Esophagus muscularis mucosa (tissue), 3 donors: Measurements from ENCODE around the gene ZBTB16.

Source experiments
- CTCF ChIP-seq, 3 experiments: fragments of 200-600 bp in 2 of 3; fragments of 450-650 bp in 1 of 3; sonication (generic) in 2 of 3; IDR thresholded peaks; one replicate each; pipeline ENCODE4 v1.5.1; 2017 to 2019; ENCODE audit warnings: antibody characterized with exemption in 3 of 3, mild to moderate bottlenecking in 2 of 3, moderate library complexity in 1 of 3
- POLR2A ChIP-seq: fragments of 450-650 bp; IDR thresholded peaks from one replicate; pipeline ENCODE4 v1.6.1; 2017; ENCODE audit warnings: antibody characterized with exemption, moderate library complexity, mild to moderate bottlenecking, low read depth
- POLR2AphosphoS5 ChIP-seq, 2 donors: sonication (generic); formaldehyde crosslinking; IDR thresholded peaks; one replicate each; pipeline ENCODE4 v1.6.1; 2017; ENCODE audit warnings: antibody characterized with exemption in 2 of 2

- no peak for TF ChIP-seq POLR2A
- TF ChIP-seq CTCF (IDR thresholded peaks at IDR 0.05), result no peak
- TF ChIP-seq POLR2AphosphoS5 (IDR thresholded peaks at IDR 0.05), result peak in 1 of 2 donors; percentile 26
These were observed 141.0 kb downstream of the ZBTB16 start for GRCh38 chr11:114200351-114201133.
